ENCODE data around the gene FAM3D. TPM values are rescaled to one million over a fixed set of nuclear protein-coding genes. Genes with fewer than 3 reads are reported as not detected.
"Not testable (repeated sequence)": the region's sequence is repeated elsewhere in the genome, so short reads cannot be mapped to it uniquely, and the experiment has no call there.

The FAM3D gene
- polyA plus RNA-seq (ENCODE audit: insufficient read length in 4 of 4) = 1 to 10 TPM in 2 of 4 donors, under 1 TPM in 1, not detected in 1; 0.82 to 2.0 (median 1.3) TPM

GRCh38 chr3:58666683-58667082, at the start of gene FAM3D:
TSS of gene FAM3D (minus strand) at chr3:58666774. CDS start at chr3:58655563, 11,211 bp downstream.
- no peak for DNase-seq (ENCODE audit: low read depth in 4 of 4, low spot score in 2 of 4)

- no peak for DNase-seq (ENCODE audit: low read depth in 4 of 4, low spot score in 2 of 4)
These were observed 47.3 kb upstream of the FAM3D start for GRCh38 chr3:58713715-58714401.

DNA sequence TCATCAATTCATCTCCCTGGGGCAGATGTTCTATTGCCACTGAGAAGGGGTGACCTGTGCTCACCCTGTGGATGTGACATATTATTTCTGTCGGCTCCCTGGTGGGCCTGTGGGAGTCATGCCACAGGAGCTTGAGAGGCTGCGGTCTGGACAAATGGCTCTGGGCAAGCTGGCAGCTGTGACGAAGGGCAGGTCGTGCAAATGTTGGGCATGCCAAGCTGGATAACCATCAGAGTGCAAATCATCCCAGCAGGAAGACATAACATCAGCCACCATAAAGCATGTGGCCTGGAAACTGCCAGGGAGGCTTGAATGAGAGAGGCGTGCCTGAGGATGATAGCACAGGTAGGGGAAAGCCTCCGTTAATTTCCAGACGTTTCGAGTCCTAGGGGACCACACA, 45.3 kb upstream of the FAM3D start:
- DNase-seq (ENCODE audit: low read depth in 4 of 4, low spot score in 2 of 4) = no peak

- DNase-seq (ENCODE audit: low read depth in 4 of 4, low spot score in 2 of 4) = not testable (repeated sequence)
These were observed 42.4 kb upstream of the FAM3D start for GRCh38 chr3:58708983-58709382.

DNA sequence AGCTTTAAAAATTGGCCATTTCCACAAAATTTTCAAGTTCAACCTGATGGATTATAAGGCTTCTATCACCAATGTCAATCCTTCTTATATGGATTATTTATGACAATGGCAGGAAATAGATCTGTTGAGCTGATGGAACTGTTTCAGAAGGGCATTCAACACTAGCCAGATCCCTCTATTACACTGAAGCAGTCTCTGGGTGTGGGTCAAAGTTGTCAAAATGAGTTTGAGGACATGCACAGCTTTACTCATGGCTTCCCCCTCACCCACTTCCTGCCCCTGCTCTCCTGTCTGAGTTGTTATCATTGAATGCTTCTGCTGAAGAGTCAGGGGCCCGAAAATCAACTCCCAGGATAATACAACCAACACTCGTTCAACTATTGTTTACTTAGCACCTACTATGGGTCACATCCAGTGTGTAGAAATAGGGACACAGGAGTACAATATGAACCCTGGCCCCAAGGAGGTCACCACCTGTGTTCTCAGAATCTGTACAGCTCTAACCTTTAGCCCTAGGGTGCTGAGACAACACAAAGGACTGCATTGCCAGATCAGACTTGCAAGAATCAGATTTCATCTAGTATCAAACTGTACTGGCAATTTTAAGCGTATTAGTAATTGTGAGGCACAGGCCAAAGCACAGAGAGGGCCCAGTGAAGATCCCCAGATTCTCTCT, 41.7 kb upstream of the FAM3D start:
- DNase-seq (ENCODE audit: low read depth in 4 of 4, low spot score in 2 of 4) = no peak

DNA sequence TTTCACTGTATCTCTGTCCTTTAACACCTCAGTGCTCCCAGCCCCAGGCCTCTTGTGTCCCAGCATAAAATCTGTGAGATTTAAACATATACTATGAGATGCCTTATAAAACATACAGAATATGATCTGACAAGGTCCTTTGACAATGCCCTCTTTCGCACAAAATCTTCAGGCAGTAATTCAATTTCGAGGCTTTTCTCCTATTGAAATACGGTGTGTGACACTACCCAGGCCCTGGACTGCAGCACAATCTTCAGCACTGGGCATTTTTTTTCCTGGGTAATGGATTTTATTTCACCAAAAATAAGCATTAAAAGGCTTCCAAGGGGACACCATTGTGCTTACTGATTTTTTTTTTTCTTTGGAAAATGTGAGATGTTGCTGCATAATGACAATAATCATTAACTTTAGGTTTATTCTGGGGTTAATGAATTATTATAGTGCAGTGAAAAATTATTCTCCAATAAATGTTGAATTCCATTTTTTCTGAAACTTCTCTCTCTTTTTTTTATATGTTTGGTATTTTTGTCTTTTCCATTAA, 40.9 kb upstream of the FAM3D start:
- DNase-seq (ENCODE audit: low read depth in 4 of 4, low spot score in 2 of 4) = no peak

DNA sequence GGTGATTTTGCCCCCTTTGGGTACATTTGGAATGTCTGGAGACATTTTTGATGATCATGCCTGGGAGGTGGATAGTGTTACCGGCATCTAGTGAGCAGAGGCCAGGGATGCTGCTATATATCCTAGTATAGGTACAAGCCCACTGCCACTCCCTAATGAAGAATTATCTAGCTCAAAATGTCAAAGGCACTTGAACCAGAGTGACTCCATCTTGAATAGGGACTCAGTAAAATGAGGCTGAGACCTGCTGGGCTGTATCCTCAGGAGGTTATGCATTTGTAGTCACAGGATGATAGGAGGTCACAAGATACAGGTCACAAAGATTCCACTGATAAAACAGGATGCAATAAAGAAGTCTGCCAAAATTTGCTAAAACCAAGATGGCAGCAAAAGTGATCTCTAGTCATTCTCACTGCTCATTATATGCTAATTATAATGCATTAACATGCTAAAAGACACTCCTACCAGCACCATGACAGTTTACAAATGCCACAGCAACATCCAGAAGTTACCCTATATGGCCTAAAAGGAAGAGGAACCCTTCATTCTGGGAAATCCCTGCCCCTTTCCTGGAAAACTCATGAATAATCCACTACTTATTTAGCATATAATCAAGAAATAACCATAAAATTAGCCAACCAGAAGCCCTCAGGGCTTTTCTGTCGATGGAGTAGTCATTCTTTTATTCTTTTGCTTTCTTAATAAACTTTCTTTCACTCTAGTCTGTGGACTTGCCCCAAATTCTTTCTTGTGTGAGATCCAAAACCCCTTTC, 40.0 kb upstream of the FAM3D start:
- DNase-seq (ENCODE audit: low read depth in 4 of 4, low spot score in 2 of 4) = no peak

DNA sequence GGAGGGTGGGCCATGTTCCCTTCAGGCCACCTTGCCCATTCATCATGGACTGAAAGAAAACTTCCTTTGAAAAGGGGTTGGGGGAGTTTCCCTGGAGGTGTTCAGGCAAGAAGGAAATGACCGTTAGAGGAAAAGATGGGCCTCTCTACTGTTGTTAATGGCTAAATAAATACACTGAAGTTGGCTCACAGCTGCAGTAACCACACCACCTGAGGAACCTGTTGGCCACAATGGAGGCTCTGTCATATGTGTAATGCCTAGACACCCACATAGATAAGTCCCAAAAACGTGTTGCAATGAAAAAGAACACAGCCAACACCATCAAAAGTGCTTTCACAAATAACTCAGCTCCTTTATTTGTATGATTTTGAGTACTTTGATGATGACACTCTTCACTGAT, 38.2 kb upstream of the FAM3D start:
- DNase-seq (ENCODE audit: low read depth in 4 of 4, low spot score in 2 of 4) = no peak

DNA sequence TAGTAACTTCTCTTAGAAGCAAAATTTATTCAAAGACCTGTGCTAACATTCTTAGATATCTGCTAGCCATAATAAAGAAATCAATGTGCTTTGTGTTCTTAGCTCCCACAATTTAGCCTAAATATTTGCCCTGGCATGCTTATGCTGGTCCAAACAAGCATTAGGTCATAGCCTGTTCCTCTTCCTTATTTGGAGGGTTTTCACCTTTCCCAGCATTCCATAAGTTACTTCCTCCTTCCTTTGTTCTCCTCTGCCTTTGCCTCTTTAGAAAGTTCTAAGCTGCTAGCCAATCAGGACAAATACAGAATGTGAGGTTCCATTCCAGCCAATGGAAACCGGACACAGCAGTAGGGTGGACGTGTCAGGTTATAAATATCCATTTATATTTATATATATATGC, 37.7 kb upstream of the FAM3D start:
- DNase-seq (ENCODE audit: low read depth in 4 of 4, low spot score in 2 of 4) = not testable (repeated sequence)

DNA sequence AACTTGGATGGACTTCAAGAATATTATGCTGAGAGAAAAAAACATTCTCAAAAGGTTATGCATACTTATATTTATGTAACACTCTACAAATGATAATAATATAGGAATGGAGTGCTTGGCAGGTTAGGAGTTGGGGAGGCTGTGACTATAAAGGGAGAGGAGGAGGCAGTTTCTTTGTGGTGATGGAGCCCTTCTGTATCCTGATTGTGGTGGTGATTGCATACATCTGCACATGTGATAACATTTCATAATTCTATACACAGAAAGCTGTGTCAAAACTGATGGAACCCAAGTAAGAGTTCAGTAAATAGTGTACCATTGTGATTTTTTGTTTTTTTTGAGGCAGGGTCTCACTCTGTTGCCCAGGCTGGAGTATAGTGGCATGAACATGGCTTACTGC, 31.7 kb upstream of the FAM3D start:
- no peak for DNase-seq (ENCODE audit: low read depth in 4 of 4, low spot score in 2 of 4)

- no peak for DNase-seq (ENCODE audit: low read depth in 4 of 4, low spot score in 2 of 4)
These were observed 31.0 kb upstream of the FAM3D start for GRCh38 chr3:58697561-58697960.

DNA sequence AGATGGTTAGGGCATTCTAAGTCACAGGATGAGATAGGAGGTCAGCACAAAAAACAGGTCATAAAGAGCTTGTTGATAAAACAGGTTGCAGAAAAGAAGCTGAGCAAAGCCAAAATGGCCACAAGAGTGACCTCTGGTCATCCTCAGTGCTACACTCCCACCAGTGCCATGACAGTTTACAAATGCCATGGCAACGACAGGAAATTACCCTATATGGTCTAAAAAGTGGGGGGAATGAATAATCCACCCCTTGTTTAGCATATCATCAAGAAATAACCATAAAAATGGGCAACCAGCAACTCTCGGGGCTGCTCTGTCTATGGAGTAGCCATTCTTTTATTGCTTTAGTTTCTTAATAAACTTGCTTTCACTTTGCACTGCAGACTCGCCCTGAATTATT, 30.2 kb upstream of the FAM3D start:
- DNase-seq (ENCODE audit: low read depth in 4 of 4, low spot score in 2 of 4) = not testable (repeated sequence)

GRCh38 chr3:58696093-58696492, 29.5 kb upstream of the FAM3D start:
- no peak for DNase-seq (ENCODE audit: low read depth in 4 of 4, low spot score in 2 of 4)

- not testable (repeated sequence) for DNase-seq (ENCODE audit: low read depth in 4 of 4, low spot score in 2 of 4)
These were observed 28.7 kb upstream of the FAM3D start for GRCh38 chr3:58695284-58695683.

DNA sequence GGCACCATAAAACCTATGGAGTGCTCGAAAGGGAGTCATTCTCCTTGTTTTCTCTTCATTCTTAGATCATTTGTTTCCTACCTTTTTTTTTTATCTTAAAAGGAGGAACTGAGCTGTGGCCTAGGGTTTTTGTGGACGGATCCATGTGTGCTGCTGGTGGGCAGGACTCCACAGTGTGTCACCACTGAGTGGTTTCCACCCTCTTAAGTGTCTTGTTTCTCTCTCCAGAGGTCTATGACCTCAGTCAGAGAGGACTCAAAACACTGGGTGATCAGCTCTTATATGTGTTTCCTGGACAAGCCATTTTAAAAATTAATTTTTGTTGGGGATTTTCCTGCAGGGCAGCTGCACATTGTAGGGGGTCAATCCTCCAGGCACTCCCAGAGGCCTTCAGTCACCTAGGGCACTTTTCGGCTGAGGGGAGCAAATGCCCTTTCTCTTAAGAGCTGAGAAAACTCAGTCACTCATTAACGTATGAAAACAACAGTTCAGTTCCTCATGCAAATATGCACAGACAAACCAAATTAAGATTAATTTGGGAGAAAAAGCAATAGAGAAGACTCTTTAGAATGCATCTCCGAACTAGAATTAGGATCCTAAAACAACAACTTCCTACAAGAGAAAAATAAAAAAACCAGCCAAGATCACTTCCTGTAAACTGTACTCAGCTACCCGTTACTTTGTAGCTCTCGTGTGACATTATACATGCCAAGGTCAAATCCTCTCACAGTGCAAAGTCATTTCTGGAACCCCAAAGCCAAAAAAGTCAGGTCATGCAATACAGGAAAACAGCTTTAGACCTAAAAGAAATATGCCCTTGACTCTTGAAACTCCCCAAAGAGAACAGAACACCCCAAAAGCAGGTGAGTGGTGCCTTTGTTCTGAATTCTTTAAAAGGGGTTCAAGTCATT, 27.6 kb upstream of the FAM3D start:
- DNase-seq (ENCODE audit: low read depth in 4 of 4, low spot score in 2 of 4) = no peak

- DNase-seq (ENCODE audit: low read depth in 4 of 4, low spot score in 2 of 4) = no peak
These were observed 25.9 kb upstream of the FAM3D start for GRCh38 chr3:58692484-58692883.

- DNase-seq (ENCODE audit: low read depth in 4 of 4, low spot score in 2 of 4) = no peak
These were observed 25.4 kb upstream of the FAM3D start for GRCh38 chr3:58691997-58692396.

DNA sequence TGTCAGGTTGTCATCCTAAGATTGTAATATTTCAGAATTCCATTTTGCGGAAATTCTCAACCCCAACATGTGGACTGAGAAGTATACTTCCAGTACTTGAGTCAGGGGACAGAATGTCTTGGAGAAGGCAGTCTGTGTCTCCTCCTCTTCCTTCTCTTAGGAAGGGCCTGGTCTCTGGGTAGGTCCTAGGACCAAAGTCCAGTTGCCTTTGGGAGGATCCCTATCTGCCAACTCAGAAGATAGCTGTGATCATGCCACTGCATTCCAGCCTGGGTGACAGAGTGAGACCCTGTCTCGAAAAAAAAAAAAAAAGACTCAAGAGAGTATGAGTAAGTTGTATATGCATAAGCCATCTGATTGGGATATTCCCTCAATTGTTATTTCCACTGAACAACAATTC, 23.9 kb upstream of the FAM3D start:
- DNase-seq (ENCODE audit: low read depth in 4 of 4, low spot score in 2 of 4) = no peak

DNA sequence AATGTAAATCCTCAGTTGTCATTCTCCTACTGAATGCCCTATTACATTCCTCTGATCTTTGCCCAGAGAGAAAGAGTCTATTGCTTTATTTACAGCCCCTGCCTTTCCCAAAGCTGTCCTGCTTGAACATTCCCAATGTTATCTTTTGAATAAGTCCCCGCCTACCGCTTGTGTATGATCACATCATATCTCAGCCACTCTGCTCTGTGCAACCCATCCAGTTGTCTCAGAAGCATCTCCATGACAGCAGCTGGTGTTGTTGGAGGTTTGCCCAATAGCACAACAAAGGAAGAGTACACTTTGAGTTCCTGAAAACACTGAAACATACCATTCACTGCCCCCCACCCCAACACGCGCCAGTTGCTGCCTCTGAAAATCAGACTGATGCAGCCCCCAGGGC, 22.0 kb upstream of the FAM3D start:
- no peak for DNase-seq (ENCODE audit: low read depth in 4 of 4, low spot score in 2 of 4)

- DNase-seq (ENCODE audit: low read depth in 4 of 4, low spot score in 2 of 4) = no peak
These were observed 20.3 kb upstream of the FAM3D start for GRCh38 chr3:58686847-58687246.
